NCI-H510A treated with DMSO at 0.1 percent for 48 hours (cell line): Measurements from ENCODE around the gene NACA2.

Experiments
- DNase-seq: peaks from one replicate; lab custom pipeline; 2025; lab: John Stamatoyannopoulos, UW

Gene NACA2

DNA sequence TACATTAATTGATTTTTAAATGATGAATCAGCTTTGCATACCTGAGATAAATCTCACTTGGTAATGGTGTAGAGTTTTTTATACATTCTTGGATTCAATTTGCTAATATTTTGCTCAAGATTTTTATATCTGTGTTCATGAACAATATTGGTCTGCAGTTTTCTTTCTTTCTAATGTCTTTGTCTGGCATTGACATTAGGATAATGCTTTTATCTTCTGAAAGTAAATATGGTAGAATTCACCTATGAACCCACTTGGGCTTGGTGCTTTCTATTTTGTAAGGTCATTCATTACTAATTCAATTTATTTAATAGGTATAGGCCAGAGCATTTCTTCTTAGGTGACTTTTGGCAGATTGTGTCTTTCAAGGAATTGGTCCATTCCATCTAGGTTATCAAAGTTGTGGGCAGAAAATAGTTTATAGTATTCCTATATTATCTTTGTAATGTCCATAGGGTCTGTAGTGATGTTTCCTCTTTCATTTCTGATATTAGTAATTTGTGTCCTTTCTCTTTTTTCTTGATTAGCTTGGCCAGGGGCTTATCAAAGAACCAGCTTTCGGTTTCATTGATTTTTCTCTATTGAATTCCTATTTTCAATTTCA lies 45.6 kb downstream of the NACA2 start:
- DNase-seq, result no peak

DNA sequence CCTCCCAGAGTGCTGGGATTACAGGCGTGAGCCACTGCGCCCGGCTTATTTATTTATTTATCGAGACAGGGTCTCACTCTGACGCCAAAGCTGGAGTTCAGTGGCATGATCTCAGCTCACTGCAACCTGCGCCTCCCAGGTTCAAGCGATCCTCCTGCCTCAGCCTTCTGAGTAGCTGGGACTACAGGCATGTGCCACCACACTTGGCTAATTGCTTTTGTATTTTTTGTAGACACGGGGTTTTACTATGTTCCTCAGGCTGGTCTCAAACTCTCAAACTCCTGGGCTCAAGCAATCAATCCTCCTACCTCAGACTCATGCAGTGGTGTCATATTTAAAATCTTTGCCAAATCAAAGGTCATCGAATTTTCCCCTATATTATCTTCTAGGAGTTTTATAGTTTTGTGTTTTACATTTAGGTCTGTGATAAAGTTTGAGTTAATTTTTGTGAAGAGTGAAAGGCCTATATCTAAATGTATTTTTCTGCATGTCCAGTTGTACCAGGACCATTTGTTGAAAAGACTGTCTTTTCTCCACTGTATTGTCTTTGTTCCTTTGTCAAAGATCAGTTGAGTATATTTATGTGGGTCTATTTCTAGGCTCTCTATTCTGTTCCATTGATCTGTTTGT lies 47.1 kb downstream of the NACA2 start:
- no peak for DNase-seq

DNA sequence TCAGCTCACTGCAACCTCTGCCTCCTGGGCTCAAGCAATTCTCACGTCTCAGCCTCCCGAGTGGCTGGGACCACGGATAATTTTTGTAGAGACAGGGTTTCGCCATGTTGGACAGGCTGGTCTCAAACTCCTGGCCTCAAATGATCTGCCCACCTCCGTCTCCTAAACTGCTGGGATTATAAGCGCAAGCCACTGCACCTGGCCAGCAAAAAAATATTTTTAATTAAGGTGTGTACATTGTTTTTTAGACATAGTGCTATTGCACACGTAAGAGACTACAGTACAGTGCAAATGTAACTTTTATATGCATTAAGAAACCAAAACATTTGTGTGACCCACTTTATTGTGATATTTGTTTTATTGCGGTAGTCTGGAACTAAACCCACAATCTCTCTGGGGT lies 49.0 kb downstream of the NACA2 start:
- DNase-seq, result no peak

DNA sequence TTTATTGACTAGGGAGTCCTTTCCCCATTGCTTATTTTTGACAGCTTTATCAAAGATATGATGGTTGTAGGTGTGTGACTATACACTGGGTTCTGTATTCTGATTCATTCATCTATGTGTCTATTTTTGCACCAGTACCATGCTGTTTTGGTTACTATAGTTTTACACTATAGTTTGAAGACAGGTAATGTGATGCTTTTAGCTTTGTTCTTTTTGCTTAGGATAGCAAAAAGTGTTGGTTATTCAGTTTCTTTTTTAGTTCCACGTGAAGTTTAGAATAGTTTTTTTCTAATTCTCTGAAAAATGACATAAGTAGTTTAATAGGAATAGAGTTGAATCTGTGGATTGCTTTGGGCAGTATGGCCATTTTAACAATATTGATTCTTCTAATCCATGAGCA lies 50.1 kb downstream of the NACA2 start:
- DNase-seq, result no peak
